IPS DF 4.7 (cell line): ENCODE results near the gene LRRC15.

Experiments
- DNase-seq: peaks from one replicate; pipeline ENCODE4 v3.0.0-alpha.2; 2013; ENCODE audit warnings: low spot score; ENCODE audit errors: extremely low read depth

LRRC15 gene

DNA sequence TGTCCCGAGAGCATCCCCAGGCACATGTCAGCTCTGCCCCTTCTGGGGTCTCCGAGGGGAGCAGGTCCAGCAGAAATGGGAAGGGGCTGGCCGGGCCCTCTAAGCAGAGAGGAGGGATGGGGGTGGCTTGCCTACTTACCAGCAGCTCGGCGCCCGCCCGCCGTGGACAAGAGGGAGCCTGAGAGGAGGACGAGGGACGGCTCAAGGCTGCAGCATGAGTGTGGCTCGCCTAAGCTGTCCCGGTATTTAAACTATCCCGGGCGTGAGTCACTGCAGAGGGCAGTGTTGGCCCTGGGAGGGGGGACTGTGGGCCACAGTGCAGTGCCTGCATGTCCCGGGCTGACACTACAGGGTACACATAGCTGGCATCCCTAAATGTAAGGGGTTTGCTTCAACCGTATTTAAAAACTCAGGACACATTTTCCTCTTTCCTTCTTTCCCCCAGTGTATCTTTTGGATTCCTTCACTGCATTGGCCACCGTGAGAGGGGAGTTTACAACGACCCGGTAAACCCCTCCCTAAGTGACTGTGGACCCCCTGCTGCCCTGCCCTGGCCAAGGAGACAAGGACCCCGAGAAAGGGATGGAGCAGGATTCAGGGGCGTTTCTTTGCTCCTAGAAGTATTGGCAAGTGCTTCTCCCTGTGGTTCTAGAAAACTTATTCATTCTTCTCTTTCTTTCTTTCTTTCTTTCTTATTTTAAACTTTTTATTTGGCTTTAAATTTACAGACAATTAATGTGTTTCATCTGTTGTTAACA, at the start of gene LRRC15:
Gene LRRC15 (minus strand): TSS at position 222 of the 758 bp plus-strand sequence. CDS start 8,700 bp downstream, outside the sequence.
- no peak for DNase-seq

DNA sequence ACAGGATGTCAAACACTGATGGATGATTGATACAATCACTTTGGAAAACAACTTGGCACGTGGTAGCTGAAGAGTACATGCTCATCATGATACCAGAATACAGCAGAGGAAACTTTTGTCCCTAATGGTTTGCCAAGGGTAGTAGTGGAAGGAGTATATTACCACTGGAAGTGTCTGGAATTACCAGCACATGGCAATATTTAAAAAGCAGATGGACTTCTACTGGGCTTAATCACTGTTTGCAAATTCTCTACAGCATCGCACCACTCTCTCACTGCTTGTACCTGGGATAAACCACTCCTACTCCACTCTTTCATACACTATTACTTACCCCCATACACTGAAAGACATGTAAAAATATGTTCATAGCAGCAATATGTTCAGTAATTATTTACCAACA, 49.1 kb upstream of the LRRC15 start:
- no peak for DNase-seq

DNA sequence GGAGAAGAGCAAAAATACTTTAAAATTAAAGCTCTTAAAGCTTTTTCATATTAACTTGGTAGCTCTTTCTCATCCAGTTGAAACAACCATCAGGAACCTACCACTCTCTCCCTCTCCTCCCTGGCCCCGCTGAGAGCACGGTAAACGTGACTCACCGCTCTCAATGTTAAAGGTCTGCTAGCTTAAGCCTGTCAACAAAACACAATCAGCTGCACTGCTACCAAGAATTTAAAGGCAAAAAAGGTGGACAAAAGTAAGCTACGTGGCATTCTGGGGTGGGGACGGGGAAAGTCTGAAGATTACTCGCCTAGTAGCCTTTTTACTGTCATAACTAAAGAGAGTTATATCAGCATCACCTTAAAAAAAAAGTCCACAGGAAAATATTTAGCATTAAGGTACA, 37.9 kb upstream of the LRRC15 start:
- no peak for DNase-seq

DNA sequence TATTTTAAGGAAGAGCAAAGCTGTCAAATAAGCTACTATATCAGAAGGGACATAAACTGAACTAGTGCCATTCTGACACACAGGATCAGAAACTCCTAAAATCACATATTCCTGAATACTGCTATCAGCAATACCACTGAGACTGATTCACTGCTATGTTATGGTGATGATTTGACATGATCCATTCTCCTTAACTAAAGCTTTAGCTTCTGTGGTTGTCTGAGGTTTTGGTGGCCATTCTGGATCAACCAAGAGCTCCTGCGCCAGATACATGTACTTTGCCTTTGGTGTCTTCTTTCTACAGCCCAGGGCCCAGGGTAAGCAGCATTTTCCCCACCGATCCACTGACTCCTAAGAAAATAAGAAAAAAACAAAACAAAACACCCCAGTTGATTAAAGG, 36.2 kb upstream of the LRRC15 start:
- no peak for DNase-seq

DNA sequence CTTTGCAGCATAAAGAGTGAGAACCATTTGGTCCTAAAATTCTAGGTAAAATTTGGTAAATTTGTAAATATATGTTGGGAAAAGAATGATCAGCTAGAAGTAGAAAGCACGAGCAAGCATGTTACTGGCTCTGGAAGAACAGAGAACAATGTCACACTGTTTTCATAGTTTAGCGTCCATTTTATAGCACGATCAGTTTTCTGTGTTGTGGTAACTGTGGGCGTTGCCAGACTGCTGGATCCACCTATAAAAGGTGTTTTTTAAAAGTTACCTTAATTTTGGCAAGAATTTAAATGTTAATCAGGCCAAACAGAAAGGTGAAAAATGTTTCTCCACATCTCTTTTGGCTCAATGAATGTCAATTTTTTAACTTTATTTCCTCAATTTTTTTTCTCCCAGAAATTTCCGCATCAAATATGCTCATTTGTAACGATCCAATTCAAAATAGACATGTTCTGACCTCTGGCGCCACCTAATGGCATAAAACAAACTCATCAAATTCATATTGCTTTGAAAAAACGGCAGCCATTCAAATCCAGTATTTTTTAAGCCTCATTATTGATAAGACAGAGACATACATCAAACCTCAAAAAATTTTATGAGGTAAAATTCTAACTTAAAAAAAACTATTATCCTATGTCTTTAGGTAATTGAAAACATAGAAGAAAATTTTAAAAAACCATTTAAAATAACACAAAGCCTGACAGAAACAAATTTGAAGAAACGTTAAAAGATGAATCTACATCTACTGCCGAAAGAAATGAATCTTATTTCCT, 35.0 kb upstream of the LRRC15 start:
- DNase-seq: no peak

DNA sequence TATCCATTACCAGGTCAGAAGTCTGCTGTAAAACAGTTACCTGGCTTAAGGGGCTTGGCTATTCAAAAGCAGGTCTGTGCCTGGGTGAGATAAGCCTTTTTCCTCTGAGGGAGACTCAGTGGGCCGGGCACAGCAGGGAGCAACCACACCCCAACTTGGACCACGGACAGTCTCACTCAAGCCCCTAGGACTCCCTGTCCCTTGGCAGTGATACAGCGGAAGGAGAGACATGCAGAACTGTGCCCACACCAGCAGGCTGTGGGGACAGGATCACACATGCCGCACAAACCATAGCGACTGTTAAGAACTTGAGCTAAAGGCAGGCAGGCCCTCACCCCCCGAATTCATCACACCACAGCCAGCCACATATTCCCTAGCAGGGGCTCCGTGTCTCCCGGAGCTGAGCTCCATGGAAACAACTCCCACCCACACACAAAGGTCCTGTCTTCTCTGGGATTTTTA, 32.4 kb upstream of the LRRC15 start:
- no peak for DNase-seq

DNA sequence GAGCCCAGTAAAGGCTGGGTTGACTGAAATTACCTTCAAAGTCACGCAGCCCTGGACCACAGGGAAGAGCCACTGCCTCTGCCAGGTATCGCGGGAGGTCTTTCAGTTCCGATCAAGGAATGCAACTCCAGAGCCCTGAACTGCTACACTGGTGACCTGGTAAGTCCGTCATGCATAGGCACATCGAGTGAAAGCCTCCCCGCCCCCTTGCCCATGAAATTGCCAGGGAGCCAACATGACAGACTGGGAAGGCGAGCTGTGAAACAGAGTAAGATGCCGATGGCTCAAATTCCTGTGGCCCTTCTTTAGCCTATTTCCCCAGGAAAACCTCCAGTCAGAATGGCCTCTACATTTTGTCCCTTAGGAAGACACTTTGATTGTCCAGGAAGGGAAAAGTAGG, 31.8 kb upstream of the LRRC15 start:
- no peak for DNase-seq

DNA sequence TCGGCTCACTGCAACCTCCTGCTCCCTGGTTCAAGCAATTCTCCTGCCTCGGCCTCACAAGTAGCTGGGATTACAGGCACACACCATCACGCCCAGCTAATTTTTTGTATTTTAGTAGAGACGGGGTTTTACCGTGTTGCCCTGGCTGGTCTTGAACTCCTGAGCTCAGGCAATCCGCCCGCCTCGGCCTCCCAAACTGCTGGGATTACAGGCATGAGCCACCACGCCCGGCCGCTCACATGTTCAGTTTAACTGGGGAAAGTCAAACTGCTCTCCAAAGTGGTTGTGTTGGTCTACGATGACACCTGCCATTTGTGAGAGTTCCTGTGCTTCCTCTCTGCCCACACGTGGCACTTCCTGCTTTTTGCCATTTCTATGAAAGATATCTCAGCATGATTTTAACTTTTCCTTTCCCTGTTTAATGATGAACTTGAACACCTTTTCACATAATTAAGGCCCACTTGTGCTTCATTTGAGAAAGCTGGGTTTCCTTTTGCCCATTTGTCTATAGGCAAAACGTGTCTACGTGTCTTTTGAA, 30.4 kb upstream of the LRRC15 start:
- DNase-seq: no peak

DNA sequence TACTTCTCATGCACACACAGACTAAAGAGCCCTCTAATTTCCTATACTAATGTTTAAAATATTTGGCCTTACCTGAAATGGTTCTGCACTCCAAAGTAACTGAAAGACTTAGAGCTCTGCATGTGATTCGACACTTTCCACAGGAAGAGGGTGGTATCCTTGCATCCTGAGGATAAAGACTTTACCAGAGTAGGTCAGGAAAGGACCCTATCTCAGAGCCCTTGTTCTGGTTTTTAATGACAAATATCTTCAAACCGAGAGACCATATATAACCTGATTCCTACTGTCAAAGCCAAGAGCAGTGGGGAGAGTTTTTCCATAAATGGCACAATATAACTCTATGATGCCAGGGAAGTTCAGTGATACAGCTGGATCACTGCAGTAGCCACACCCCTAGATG, 29.6 kb upstream of the LRRC15 start, which contains the start of gene GP5:
Gene GP5 (minus strand): TSS at position 101 of the 400 bp plus-strand sequence. CDS start 984 bp downstream, outside the sequence.
- DNase-seq: no peak

DNA sequence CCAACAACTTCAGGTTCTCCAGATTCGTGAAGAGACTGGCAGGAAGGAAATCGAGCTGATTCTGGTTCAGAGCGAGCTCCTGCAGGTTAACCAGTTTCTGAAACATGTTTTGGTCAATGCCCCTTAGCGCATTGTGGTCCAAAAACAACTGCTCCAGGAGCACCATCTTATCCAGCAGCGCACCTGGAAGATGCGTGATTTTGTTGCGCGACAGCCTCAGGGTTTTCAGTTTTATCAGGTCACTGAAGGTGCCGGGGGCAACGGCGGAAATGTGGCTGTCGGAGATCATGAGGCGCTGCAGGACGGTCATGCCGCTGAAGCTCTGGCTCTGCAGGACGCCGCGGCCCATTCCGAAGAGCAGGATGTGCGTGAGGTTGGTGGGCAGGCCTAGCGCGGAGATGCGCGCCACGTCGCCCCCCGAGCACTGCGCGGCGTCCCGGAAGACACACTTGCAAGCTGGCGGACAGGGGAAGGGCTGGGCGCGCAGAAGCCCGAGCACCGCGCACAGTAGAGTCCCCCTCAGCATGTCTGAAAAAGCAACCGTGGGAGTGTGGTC, 28.3 kb upstream of the LRRC15 start:
- DNase-seq: no peak

DNA sequence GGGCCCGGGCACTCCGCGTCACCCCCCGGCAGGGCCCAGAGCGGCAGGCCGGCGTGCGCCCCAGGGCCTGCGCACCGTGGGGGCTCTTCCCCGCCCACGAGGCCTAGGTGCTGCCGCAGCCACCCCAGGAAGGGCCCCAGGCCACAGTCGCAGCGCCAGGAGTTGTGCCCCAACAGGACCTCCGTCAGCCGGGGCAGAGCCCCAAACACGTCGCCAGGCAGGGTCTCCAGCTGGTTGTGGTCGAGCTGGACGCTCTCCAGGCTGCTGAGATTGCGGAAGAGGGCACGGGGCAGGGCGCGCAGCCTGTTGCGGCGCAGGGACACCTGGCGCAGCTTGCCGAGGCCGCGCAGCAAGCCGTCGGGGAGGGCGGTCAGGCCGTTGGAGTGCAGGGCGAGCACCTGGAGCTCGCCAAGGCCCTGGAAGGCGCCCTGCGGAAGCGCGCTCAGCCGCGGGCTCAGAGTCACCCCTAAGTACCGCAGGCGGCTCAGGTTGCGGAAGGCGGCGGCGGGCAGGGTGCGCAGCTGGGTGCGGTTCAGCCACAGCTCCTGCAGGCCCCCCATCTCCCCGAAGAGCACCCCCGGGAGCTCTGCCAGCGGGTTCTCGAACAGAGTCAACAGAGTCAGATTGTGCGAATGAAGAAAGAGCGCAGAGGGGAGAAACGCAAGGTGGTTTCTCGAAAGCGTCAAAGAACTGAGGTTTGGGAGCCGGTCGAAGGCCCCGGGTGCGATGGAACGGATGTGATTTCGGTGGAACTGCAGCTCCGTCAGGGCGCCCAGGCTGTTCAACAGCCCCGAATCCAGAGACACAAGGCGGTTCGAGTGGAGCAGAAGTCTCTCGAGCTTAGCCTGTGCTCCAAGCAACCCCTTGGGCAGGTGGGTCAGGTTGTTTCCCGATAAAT, 27.6 kb upstream of the LRRC15 start:
- DNase-seq: no peak

DNA sequence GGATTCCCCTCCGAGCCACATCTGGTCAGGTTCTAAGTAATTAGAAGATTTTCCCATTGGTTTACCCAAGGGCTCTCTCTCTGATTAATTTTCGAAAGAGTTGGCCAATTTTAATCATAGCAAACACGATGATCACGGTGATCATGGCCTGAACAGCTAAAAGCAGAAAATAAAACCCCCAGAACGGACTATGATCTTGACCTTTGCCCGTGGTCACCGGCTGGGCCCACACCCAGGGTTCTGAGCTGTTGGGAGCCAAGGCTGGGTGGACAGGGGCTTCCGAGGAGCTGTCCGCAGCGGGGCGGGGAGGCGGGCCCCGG, 27.0 kb upstream of the LRRC15 start:
- DNase-seq: no peak

DNA sequence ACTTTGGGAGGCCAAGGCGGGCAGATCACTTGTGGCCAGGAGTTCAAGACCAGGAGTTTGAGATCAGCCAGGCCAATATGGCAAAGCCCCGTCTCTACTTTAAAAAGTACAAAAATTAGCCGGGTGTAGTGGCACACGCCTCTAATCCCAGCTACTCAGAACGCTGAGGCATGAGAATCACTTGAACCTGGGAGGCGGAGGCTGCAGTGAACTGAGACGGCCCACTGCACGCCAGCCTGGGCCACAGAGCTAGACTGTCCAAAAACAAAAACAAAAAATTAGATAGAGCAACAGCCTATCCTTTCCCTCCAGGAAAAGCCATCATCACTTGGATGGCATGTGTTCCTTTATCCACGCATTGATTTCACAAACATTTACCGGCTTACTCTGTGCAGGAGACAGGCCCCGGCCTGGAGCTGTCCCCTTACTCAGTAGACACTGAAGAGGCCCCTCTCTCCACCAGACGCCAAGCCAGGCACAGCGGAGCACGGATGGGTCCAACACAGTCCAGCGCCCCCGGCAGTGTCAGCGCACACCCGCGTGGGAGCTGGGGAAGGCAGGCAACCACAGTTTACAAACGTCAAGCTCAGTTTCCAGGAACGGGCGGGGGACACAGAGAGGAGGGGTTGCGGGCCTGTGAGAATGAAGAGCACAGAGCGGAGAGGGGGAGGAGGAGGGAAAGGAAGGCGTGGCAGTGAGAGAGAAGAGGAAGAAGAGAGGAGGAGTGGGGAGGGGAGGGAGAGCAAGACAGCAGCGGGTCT, 26.4 kb upstream of the LRRC15 start:
- no peak for DNase-seq

DNA sequence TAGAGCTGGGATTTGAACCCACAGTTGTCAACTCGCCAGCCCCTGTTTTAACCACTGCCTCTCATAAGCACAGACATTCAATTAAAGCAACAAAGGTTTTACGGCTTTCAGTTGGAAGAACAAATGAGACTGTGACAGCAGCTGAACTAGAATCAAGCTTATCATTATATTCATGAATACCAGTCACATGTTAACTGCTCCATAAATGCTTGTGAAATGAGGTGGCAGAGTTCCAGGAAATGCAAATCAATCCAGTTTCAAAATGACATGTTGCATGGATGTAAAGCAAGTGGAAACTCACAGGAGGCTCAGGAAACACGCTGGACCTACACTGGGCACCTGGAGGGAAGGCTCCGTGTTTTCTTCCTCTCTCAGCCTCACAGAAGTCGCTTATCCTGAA, 25.7 kb upstream of the LRRC15 start:
- DNase-seq: no peak

DNA sequence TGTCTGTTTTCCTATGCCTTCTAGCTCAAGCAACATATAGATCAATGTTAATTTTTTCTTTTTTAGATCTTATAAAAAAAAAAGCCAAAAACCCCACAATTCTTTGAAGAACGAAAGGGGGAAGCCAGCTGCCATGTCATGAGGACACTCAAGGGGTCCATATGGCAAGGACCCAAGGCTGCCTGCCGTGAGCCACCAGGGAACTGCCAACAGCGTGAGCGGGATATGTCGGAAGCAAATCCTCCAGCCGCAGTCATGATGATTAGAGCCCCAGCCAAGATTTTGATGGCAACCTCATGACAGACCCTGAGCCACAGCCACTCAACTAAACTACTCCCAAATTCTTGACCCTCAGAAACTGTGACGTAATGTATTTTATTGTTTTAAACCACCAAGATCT, 23.0 kb upstream of the LRRC15 start:
- DNase-seq: no peak

DNA sequence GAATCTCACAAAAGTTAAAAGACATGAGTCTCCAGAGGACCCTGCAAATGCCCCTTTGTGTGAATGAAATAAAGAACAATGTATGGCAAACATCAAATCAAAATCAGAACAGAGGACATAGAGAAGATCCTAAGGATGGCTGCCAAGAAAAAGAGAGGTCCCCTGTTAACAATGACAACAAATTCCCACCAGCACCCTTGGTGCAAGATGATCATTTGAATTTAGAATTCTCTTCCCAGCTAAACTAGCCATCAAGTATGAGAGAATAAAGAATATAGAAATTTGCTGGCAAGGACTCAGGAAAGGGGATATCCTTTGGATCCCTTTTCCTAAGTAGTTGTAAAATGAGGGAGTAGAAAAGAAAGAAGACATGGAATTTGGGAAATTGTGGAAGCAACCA, 21.3 kb upstream of the LRRC15 start:
- no peak for DNase-seq

DNA sequence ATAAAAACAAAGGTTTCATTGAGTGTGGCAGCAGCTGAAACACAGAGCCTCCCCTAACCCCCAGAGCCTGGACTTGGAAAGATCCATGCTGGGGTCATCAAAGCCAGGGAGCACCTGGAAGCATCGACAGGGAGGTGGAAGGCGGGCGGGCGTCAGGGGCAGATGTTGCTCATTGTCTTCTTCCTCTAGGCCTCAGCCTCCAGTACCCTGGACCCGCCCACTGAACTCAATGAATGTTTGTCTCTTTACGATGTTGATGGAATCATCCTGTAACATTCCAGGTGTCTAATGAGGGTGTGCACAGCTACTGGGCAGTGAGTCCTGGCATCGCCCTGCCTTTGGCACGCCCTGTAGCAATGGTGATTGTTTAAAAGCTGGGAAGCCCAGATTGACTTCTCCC, 19.7 kb upstream of the LRRC15 start:
- no peak for DNase-seq

DNA sequence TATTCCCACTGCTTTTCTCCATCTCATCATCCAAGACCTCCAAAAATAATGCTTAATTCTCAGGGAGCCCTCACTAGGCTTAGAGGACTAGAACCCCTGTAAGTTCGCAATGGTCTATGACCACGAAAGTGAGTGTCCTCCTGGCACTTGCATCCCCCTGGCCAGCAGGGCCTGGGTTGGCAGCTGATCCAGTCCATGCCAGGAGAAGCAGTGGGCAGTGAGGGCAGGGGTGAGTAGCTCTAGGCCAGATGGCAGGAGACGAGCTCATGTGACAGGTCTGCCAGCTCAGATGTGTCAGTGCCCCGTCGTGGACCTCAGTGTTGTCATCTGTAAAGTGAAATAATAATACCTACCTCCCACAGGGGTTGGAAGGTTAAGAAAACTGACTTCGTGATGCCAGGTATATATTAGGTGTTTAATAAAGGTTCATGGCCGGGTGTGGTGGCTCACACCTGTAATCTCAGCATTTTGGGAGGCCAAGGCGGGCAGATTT, 18.4 kb upstream of the LRRC15 start:
- DNase-seq: no peak

DNA sequence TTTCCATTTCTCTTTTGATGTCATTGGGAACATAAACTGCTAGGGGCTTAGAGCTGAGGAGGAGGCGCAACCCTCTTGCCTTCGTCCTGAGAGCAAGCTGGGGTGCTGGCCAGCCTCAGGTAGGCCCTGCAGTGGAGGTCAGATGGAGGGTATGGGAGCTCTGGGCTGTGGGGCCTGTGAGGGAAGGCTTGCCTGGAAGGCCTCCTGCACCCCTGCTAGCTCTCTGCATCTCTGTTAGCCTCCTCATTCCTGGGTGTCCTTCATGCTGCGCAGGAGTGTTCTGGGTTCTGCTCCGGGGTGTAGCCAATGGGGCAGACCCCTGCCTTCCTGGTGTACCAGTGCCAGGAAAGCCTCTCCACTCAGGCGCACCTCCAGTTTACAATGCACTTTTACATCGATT, 17.7 kb upstream of the LRRC15 start:
- no peak for DNase-seq

DNA sequence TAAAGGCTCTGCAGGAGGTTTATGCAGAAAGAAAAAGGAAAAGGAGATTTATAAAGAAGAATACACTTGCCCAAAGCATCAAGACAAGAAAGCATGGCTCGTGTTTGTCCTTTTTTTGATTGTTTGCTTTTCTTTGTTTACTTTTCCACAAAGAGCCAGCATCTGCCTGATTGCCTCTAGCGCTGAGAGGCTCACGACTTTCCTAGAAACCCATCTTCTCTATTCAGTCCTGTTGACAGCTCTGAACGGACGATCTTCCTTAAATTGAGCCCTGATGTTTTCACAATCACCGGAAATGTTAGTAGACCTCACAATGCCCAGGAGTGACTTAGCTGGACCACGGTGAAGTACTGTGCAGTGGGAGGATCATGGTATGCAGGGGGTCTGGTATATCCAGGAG, 17.1 kb upstream of the LRRC15 start:
- DNase-seq: no peak
